ENCODE measurements around the gene PDPR. TPM values are rescaled to one million over a fixed set of nuclear protein-coding genes. Genes with fewer than 3 reads are reported as not detected.

Gene PDPR
- total and polyA plus RNA-seq, 2 of the 8 experiments (the other 6 are each of a cell fraction or from before 2014, with no cell fraction given) = 40.2 to 43.1 TPM

DNA sequence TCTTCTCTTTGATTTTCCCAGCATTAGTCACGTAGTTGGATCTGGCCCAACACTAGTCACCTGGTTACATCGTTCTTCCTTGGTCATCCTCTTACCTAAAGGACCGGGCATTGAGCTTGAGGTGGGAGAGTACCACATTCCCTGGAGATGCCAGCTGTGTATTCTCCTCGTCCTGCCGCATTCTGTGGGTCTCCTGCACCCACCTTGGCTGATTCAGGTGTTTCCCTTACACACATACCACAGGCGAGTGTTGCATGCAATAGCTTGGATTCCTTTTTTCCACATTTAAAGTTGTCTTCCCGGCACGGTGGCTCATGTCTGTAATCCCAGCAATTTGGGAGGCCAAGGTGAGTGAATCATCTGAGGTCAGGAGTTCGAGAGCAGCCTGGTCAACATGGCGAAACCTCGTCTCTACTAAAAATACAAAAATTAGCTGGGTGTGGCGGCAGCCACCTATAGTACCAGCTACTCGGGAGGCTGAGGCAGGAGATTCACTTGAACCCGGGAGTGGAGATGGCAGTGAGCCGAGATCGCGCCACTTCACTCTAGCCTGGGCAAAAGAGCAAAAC is 37.9 kb downstream of the PDPR start:
- no peak overlapping the region for H4K5ac ChIP-seq (ENCODE audit: insufficient read length, low read depth, low read length)
- no peak overlapping the region for H2BK12ac ChIP-seq (ENCODE audit: low read depth, low read length)
- no peak overlapping the region for H3K9ac ChIP-seq (replicated peaks in 1 of 4; ENCODE audit: extremely low read depth in 1 of 4, low read depth in 3 of 4, low read length in 3 of 4)
- peaks cover 30 to 69% (median 54%) of the 10 kb centered on the region in 4 experiments for H3K36me3 ChIP-seq (ENCODE audit: control insufficient read depth in 2 of 4, insufficient read depth in 4 of 4, low read length in 3 of 4)
- no peak for DNase-seq (ENCODE audit: low read depth in 1 of 2, low spot score in 2 of 2)
- H4K8ac ChIP-seq (ENCODE audit: extremely low read depth, insufficient read depth, low read length) = no peak overlapping the region
- no peaks in the 10 kb centered on the region for H3K4me1 ChIP-seq (replicated peaks in 1 of 4; ENCODE audit: control insufficient read depth in 3 of 4, insufficient read depth in 4 of 4, low read length in 3 of 4)
- no peaks in the 10 kb centered on the region for H3K79me1 ChIP-seq (ENCODE audit: low read depth, low read length)
- H3K27ac ChIP-seq (ENCODE audit: low read depth, low read length) = no peak overlapping the region
- no peak overlapping the region for H3K56ac ChIP-seq (replicated peaks; ENCODE audit: insufficient read length, low read depth, low read length)
- 90% methylated on average over 17 of the region's 17 CpGs; no CpG with 5 or more reads in 1 of the 2 experiments for WGBS, 2 experiments (ENCODE audit: extremely low coverage in 1 of 2, insufficient coverage in 1 of 2, insufficient read length in 1 of 2, insufficient replicate concordance in 2 of 2, low coverage in 1 of 2, low lambda C conversion rate in 2 of 2, missing lambda C conversion rate in 1 of 2)
- no peak overlapping the region for H3K18ac ChIP-seq (ENCODE audit: extremely low read depth, low read length)
- H2BK20ac ChIP-seq (ENCODE audit: low read length) = no peak overlapping the region
- no peak overlapping the region for H3K4ac ChIP-seq (replicated peaks; ENCODE audit: insufficient read length, low read depth, low read length)
- TF ChIP-seq YY1 (IDR thresholded peaks at IDR 0.05; ENCODE audit: low read depth, low read length) = no peak
- H2AK5ac ChIP-seq (ENCODE audit: low read depth, low read length) = no peak overlapping the region
- no peak overlapping the region for H2BK5ac ChIP-seq (ENCODE audit: low read depth, low read length)
- no peak overlapping the region for H3K4me2 ChIP-seq (ENCODE audit: insufficient read depth in 1 of 2, low read depth in 2 of 2, low read length in 2 of 2)
- no peak overlapping the region for H4K91ac ChIP-seq (replicated peaks; ENCODE audit: insufficient read length, low read length)
- no peaks in the 10 kb centered on the region for H3K79me2 ChIP-seq (ENCODE audit: control insufficient read depth in 1 of 2, insufficient read depth in 2 of 2, low read length in 2 of 2)
- H3K9me3 ChIP-seq (ENCODE audit: insufficient read depth in 2 of 2, low read depth in 1 of 2, low read length in 1 of 2) = no peaks in the 10 kb centered on the region
- H3K14ac ChIP-seq (ENCODE audit: insufficient read length) = no peak overlapping the region
- ChIA-PET CTCF (ENCODE audit: partially characterized antibody) (interaction anchor here (0.8 to 1.6 kb wide), 3 partner anchors 9 to 214 kb away, joined by 3 to 4 read pairs (median 3); no protein-coding TSS in a partner anchor), POLR2A (ENCODE audit: partially characterized antibody) (interaction anchor here (0.6 to 1.8 kb wide), 5 partner anchors 9 to 136 kb away, joined by 3 to 4 read pairs (median 3); no protein-coding TSS in a partner anchor)
- no peaks in the 10 kb centered on the region for H3K27me3 ChIP-seq (replicated peaks in 1 of 4; ENCODE audit: control insufficient read depth in 3 of 4, extremely low read depth in 1 of 4, insufficient read depth in 3 of 4, low read length in 3 of 4)
- no peaks in the 10 kb centered on the region for H3K23me2 ChIP-seq (ENCODE audit: low read depth, low read length)
- no peak overlapping the region for H2BK120ac ChIP-seq (replicated peaks; ENCODE audit: low read depth, low read length)
- no peak overlapping the region for H2AFZ ChIP-seq (ENCODE audit: low read length)
- no peak overlapping the region for H3K23ac ChIP-seq (ENCODE audit: insufficient read length)
- no peak for FAIRE-seq
- peaks cover 0 to 6% of the 10 kb centered on the region in 2 experiments for H4K20me1 ChIP-seq (replicated peaks in 1 of 2; ENCODE audit: control insufficient read depth in 1 of 2, insufficient read depth in 2 of 2, low read length in 2 of 2)
- H3K4me3 ChIP-seq (ENCODE audit: extremely low read depth in 1 of 4, insufficient read depth in 2 of 4, low read depth in 3 of 4, low read length in 4 of 4) = no peak overlapping the region
- no peak overlapping the region for H2BK15ac ChIP-seq (ENCODE audit: low read length)
